ENCODE results near the gene HEXIM1.
A peak's percentile ranks its signal among the peaks of the same experiment; 100 is the strongest.
"Not testable (repeated sequence)": the region's sequence is repeated elsewhere in the genome, so short reads cannot be mapped to it uniquely, and the experiment has no call there.

The HEXIM1 gene

GRCh38 chr17:45114117-45114932 is 34.0 kb upstream of the HEXIM1 start:
- no peak for DNase-seq

- no peak for DNase-seq
Measured at GRCh38 chr17:45115015-45115625, 33.2 kb upstream of the HEXIM1 start.

GRCh38 chr17:45115871-45116270 is 32.4 kb upstream of the HEXIM1 start:
- no peak for DNase-seq

- DNase-seq, result no peak
Measured at GRCh38 chr17:45116434-45117016, 31.8 kb upstream of the HEXIM1 start.

- no peak for DNase-seq
Measured at GRCh38 chr17:45117334-45117733, 30.9 kb upstream of the HEXIM1 start.

DNA sequence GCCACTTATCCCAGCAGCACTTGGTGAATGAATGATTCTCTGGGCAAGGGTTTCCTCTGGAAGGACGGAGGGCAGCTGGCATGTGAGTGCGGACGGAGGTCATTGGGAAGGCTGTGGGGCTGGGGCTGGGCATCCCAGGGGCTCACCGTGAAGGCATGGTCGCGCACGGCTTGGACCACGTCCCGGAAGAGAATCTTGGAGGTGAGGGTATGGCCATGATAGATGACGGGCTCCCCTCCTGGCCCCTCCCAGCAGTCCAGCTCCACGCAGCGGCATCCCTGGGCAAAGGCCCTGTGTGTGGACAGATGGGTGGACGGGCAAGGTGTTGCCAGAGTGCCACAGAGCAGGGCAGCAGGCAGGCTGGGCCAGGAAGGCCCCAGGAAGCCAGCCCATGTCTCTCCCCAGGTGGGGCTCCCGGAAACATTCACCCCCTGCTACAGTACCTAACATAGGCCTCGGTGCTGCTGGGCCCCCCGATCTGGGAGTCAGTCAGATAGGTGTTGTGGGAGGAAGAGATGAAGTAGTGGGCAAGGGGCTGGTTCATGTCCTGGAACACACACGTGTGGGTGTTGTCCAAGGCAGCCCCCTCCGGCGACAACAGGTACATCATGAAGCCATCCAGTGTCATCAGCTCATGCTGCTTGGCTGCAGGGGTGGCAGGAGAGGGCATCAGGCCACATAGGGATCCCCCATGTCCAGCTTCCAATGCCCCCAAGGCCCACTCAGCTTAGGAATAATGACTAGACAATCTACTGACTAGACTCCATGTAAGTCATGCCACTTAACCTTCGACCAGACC is 30.2 kb upstream of the HEXIM1 start:
- DNase-seq, result no peak

GRCh38 chr17:45118691-45119090 is 29.6 kb upstream of the HEXIM1 start:
- DNase-seq, result no peak

- no peak for DNase-seq
Measured at GRCh38 chr17:45119964-45120363, 28.3 kb upstream of the HEXIM1 start.

DNA sequence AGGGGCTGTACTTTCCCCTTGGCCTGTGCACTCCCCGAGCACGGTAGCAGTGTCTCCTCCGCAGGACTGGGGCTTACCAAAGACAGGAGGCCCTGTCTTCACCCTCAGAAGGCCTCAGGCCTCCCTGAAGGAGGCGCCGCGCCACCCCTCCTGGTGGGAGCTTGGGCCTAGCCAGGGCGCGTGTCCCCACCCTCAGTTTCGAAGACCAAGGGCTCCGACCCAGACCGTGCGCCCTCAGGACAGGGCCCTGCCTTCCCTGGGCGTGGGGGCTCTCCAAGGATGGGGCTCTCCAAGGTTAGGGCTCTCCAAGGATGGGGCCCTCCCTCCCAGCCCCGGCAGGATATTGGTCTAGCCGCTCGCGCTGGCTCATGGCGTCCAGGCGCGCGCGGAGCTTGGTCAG is 27.7 kb upstream of the HEXIM1 start:
- no peak for DNase-seq

DNA sequence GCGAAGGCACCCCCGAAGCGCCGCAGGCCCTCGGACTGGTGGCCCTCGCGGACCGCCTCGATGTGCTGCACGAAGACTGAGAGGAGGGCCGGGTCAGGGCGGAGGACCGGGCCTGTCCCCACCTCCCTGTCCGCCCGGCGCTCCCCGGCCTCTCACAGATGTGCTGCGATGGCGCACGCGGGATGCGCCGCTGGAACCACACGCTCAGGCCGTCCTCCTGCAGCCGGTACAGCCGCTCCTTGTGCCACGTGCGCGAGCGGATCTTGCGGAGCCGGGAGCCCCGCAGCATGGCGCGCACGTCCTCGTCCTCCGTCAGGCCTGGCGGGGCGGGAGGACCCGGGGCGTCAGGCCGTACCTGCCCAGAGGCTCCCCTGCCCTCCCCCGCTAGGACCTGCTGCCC is 27.2 kb upstream of the HEXIM1 start:
- DNase-seq, result no peak

DNA sequence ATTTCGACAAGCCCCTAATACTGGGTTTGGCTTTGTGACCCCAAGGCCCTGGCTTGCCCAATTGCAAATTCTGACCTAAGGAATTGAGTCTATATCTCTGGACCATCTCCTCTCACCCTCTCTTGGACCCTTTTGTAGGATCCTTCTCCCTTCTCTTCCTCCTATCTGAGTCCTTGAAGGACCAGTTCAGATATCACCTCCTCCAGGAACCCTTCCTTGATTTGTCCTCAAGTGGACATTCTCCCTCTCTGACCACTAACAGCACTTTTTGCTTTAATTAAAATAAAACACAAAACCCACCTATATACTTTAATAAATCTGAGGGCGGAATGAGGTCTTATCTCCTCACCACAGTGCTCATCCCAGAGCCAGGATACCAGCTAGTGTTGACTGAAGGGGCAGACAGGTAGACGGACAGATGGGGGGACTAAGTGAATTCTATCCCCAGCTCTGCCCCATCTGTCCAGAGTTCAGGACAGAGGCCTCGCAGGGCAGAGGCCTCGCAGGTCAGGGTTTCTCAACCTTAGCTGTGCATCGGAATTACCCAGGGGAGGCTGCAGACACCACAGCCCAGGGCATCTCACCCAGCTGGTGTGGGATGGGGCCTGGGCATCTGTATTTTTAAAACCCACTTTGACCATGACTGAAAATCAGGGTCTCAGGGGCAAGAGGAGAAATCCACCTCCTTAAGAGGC is 25.1 kb upstream of the HEXIM1 start:
- no peak for DNase-seq

GRCh38 chr17:45123930-45124796 is 24.1 kb upstream of the HEXIM1 start:
- peak; percentile 60 for DNase-seq

GRCh38 chr17:45124797-45125122 is 23.5 kb upstream of the HEXIM1 start:
- DNase-seq, result not testable (repeated sequence)

GRCh38 chr17:45125509-45125908 is 22.8 kb upstream of the HEXIM1 start:
- DNase-seq, result no peak

GRCh38 chr17:45127207-45127547 is 21.1 kb upstream of the HEXIM1 start:
- DNase-seq, result no peak

GRCh38 chr17:45127548-45128300 is 20.6 kb upstream of the HEXIM1 start:
- no peak for DNase-seq

GRCh38 chr17:45128331-45128730 is 19.9 kb upstream of the HEXIM1 start:
- DNase-seq, result no peak

GRCh38 chr17:45128989-45129388 is 19.3 kb upstream of the HEXIM1 start:
- no peak for DNase-seq

DNA sequence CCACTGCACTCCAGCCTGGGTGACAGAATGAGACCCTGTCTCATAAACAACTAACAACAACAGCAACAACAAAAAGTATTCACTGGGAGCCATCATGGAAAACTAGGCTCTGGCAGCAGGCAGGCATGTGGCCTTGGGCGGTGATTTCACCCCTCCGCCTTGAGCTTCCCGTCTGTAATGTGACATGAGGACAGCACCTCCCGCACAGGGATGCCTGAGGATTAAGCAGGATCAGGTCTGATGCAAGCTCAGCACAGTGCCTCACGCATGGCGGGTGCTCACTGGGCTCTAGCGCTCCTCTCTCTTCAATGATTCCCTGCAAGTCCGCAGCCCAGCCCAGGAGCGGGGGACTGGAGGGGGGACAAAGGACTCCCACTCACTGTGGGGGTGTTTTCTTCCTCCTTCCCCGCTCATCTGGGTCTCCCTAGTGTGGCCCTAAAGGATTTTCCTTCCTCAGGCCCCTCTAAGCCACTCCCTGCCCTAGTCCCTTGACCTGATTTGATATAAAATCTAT is 18.8 kb upstream of the HEXIM1 start:
- DNase-seq, result no peak

- DNase-seq, result no peak
Measured at GRCh38 chr17:45129940-45130680, 18.2 kb upstream of the HEXIM1 start.
